ENCODE measurements around the gene CNNM3.
"Not testable (repeated sequence)": the region's sequence is repeated elsewhere in the genome, so short reads cannot be mapped to it uniquely, and the experiment has no call there.

CNNM3 gene

GRCh38 chr2:96801786-96802595, 14.1 kb upstream of the CNNM3 start:
- peaks cover 9% of the 10 kb centered on the region for H3K36me3 Mint-ChIP-seq (ENCODE audit: low read depth)
- no peaks in the 10 kb centered on the region for H3K4me1 Mint-ChIP-seq
- no peak overlapping the region for H3K4me3 Mint-ChIP-seq
- H3K27me3 Mint-ChIP-seq (ENCODE audit: low read depth, poor library complexity): peaks cover 9% of the 10 kb centered on the region
- TF ChIP-seq, protein P1, sequence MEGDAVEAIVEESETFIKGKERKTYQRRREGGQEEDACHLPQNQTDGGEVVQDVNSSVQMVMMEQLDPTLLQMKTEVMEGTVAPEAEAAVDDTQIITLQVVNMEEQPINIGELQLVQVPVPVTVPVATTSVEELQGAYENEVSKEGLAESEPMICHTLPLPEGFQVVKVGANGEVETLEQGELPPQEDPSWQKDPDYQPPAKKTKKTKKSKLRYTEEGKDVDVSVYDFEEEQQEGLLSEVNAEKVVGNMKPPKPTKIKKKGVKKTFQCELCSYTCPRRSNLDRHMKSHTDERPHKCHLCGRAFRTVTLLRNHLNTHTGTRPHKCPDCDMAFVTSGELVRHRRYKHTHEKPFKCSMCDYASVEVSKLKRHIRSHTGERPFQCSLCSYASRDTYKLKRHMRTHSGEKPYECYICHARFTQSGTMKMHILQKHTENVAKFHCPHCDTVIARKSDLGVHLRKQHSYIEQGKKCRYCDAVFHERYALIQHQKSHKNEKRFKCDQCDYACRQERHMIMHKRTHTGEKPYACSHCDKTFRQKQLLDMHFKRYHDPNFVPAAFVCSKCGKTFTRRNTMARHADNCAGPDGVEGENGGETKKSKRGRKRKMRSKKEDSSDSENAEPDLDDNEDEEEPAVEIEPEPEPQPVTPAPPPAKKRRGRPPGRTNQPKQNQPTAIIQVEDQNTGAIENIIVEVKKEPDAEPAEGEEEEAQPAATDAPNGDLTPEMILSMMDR (IDR thresholded peaks at IDR 0.05): no peak
- no peak overlapping the region for H3K27ac Mint-ChIP-seq
- H3K9me3 Mint-ChIP-seq: peaks cover 6% of the 10 kb centered on the region
- no peak for DNase-seq

DNA sequence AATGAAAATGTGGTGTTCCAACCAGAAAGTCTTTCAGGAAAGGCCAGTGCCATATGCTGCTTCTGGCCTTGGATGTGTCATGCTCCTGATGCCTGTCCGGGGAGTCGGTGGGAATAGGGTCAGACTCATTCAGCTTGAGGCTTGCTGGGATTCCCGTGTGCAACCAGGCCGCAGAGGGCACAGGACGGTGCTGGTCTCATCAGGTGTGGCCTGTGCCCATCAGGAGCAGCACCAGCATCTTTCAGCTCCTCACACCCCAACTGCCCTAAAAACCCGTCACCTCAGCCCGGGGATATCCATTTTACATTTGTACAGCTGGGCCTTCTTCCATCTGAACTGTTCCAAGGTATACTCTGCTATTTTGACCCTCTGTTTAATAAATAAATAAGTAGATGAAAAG, 13.3 kb upstream of the CNNM3 start:
- TF ChIP-seq, protein P1 (IDR thresholded peaks at IDR 0.05): no peak
- Mint-ChIP-seq H3K4me1 (no peaks in the 10 kb centered on the region), H3K9me3 (peaks cover 6% of the 10 kb centered on the region), H3K4me3 (no peak overlapping the region), H3K27me3 (ENCODE audit: low read depth, poor library complexity) (peaks cover 9% of the 10 kb centered on the region), H3K36me3 (ENCODE audit: low read depth) (peaks cover 9% of the 10 kb centered on the region), H3K27ac (no peak overlapping the region)
- no peak for DNase-seq

DNA sequence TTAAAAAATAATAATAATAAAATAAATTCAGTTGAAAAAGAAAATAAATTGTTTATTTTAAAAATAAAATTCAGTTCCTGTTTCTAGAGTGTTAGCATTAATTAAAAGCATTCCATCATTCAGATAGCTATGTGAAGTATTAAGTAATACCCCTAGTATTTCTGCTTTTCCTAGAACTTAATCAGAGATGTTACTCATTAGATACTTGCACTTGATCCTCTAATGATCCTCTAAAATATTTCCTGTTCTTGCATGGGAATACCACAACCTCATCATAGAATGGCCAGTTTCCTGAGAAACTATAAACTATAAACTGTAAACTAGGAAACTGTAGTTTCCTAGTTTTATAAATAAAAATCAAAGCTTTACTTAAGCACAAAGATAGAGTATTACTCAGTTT, 11.1 kb upstream of the CNNM3 start:
- no peak for DNase-seq
- TF ChIP-seq, protein P1 (IDR thresholded peaks at IDR 0.05): no peak
- Mint-ChIP-seq H3K27me3 (ENCODE audit: low read depth, poor library complexity) (peaks cover 12% of the 10 kb centered on the region), H3K4me1 (no peaks in the 10 kb centered on the region), H3K36me3 (ENCODE audit: low read depth) (peaks cover 15% of the 10 kb centered on the region), H3K4me3 (no peak overlapping the region), H3K27ac (no peak overlapping the region), H3K9me3 (peaks cover 6% of the 10 kb centered on the region)

DNA sequence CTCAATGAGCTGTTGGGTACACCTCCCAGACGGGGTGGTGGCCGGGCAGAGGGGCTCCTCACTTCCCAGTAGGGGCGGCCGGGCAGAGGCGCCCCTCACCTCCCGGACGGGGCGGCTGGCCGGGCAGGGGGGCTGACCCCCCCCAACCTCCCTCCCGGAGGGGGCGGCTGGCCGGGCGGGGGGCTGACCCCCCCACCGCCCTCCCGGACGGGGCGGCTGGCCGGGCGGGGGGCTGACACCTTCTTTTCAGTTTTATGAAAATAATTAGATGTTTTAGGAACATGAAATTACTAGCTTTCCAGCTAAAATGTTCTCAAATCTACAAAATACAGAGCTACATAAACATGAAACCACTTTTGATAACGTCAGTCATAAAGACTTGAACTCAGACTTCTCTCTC, 10.1 kb upstream of the CNNM3 start:
- H3K9me3 Mint-ChIP-seq, H3K4me3 Mint-ChIP-seq, H3K27ac Mint-ChIP-seq, H3K4me1 Mint-ChIP-seq, DNase-seq: not testable (repeated sequence)
- H3K36me3 Mint-ChIP-seq (ENCODE audit: low read depth): peaks cover 15% of the 10 kb centered on the region
- H3K27me3 Mint-ChIP-seq (ENCODE audit: low read depth, poor library complexity): peaks cover 12% of the 10 kb centered on the region

DNA sequence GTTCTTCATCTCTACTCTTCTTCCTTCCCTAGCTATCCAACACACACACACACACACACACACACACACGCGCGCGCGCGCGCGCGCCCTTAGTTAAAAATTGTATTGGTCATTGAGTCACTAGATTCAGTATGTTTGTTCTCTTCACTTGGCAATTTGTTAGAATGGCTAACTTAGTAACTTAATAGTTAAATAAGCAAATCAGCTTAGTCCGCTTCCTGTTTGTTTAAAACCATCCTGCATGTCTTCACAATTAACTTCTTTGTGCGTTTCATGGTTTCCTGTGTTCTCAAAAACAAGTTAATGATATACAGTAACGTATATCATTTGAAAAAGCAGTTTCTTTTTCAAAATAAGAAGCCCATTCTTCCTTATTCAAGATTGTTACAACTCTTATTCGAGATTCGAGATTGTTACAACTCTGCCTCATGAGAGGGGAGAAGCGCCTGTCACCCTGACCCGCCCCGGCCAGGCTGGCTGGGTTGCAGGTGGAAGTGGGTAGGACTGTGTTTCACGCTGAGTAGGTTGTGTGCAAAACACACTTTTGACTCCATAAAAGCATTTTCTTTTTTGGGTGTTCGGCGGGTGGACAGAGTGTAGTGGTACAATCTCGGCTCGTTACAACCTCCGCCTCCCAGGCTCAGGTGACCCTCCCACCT, 9.5 kb upstream of the CNNM3 start:
- Mint-ChIP-seq H3K9me3 (peaks cover 6% of the 10 kb centered on the region), H3K27me3 (ENCODE audit: low read depth, poor library complexity) (peaks cover 12% of the 10 kb centered on the region), H3K36me3 (ENCODE audit: low read depth) (peaks cover 15% of the 10 kb centered on the region), H3K27ac (no peak overlapping the region), H3K4me3 (no peak overlapping the region), H3K4me1 (no peaks in the 10 kb centered on the region)
- TF ChIP-seq, protein P1 (IDR thresholded peaks at IDR 0.05): no peak
- no peak for DNase-seq

DNA sequence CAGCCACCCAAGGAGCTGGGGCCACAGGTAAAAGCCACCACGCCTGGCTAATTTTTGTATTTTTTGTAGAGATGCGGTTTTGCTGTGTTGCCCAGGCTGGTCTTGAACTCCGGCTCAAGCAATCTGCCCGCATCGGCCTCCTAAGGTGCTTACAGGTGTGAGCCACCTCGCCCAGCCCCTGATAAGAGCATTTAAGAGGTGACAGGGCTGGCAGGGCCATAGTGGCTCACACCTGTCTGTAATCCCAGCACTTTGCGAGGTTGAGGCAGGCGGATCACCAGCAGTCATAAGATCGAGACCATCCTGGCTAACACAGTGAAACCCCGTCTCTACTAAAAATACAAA, 9.0 kb upstream of the CNNM3 start:
- no peak for DNase-seq
- Mint-ChIP-seq H3K27me3 (ENCODE audit: low read depth, poor library complexity) (peaks cover 12% of the 10 kb centered on the region), H3K4me1 (no peaks in the 10 kb centered on the region), H3K9me3 (peaks cover 6% of the 10 kb centered on the region), H3K36me3 (ENCODE audit: low read depth) (peaks cover 15% of the 10 kb centered on the region), H3K27ac (no peak overlapping the region), H3K4me3 (no peak overlapping the region)
- TF ChIP-seq, protein P1 (IDR thresholded peaks at IDR 0.05): no peak

Measured in nephron progenitor cell (in vitro differentiated cells).